HG03135 (cell line): ENCODE measurements around the gene MBOAT7.
"Not testable (repeated sequence)": the region's sequence is repeated elsewhere in the genome, so short reads cannot be mapped to it uniquely, and the experiment has no call there.

Experiments
- ATAC-seq: cut with Tn5 transposase; IDR thresholded peaks from one replicate; pipeline ENCODE4 v1.9.1; 2021; ENCODE audit warnings: mild to moderate bottlenecking, moderate library complexity; ENCODE audit not compliant: unreplicated experiment

Gene MBOAT7

GRCh38 chr19:54209058-54209810 lies 19.9 kb upstream of the MBOAT7 start:
- ATAC-seq, result no peak

DNA sequence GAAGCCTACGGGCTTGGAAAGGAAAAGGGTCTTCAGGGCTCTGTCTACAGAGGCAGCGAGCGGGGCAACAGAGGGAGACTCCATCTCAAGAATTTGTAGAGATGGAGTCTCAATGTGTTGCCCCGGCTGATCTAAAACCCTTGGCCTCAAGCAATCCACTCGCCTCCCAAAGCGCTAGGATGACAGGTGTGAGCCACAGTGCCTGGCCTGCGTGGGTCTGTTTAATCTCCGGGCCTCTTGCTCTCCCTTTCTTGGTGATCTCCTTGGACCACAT lies 19.3 kb upstream of the MBOAT7 start:
- no peak for ATAC-seq

DNA sequence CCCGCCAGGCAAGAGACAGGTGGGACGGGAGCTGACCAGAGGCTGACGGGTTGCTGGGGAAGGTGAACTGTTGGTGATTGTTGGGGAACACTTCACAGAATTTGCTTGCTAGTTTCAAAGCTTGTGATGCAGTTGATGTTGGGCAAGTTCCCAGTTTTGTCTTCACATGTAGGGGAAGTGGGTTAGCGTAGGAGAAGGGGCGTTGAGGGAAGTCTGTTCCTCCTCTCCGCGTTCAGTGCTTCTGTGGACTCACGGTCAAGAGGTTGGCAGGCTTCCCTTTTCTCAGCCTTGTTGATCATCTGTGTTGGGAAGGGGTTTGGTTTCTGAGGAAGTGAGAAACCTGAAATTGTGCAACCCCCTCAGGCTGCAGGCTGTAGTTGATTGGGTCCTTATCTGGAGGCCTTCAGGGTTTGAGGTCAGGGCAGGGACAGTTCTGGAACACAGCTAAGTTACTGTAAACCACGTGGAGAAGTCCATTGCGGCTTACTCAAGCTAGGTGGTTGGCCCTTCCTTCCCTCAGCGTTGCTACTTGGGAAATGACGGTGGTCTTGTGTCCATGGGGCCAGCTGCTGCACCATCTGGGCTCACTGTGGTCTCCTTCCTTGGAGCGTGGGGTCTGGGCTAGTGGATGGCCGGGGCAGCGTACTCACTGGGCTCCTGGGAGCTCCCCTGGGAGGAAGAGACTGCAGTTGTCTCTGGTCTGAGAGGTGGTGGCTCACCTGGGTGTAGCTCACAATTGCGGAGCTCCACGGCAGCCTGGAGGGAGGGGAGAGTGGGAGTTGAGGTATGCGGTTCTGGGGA lies 18.8 kb upstream of the MBOAT7 start:
- ATAC-seq, result no peak

GRCh38 chr19:54207676-54207982 lies 18.2 kb upstream of the MBOAT7 start:
- no peak for ATAC-seq

GRCh38 chr19:54207193-54207592 lies 17.8 kb upstream of the MBOAT7 start:
- not testable (repeated sequence) for ATAC-seq

- ATAC-seq, result no peak
These were observed 17.4 kb upstream of the MBOAT7 start for GRCh38 chr19:54206831-54207177.

DNA sequence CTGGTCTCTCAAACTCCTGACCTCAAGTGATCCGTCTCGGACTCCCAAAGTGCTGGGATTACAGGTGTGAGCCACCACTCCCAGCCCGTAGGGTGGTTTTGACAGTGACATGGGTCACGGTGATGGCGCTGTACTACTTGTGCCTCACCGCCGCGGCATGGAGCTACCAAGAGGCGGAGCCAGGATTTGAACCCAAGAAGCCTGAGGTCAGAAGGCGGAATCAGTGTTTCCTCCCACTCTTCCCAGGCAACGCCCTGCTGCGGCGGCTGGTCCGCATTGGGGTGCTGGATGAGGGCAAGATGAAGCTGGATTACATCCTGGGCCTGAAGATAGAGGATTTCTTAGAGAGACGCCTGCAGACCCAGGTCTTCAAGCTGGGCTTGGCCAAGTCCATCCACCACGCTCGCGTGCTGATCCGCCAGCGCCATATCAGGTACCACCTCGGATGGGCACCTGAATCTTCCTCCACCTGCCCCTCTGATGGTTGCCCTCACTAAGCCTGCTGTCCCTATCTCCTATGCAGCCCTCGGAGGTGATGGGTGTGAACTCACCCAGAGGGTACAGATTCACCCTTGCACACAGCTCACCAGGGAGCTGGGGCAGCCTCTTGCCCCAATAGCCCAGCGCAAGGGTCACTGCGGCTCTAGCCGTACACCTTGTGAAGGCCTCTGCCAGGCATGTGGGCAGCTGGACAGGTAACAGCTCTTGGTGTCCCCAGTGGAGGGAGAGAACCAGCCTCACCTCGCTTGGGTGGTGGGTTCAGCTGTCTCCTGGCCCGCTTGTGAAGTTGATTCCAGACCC lies 16.9 kb upstream of the MBOAT7 start:
- no peak for ATAC-seq

DNA sequence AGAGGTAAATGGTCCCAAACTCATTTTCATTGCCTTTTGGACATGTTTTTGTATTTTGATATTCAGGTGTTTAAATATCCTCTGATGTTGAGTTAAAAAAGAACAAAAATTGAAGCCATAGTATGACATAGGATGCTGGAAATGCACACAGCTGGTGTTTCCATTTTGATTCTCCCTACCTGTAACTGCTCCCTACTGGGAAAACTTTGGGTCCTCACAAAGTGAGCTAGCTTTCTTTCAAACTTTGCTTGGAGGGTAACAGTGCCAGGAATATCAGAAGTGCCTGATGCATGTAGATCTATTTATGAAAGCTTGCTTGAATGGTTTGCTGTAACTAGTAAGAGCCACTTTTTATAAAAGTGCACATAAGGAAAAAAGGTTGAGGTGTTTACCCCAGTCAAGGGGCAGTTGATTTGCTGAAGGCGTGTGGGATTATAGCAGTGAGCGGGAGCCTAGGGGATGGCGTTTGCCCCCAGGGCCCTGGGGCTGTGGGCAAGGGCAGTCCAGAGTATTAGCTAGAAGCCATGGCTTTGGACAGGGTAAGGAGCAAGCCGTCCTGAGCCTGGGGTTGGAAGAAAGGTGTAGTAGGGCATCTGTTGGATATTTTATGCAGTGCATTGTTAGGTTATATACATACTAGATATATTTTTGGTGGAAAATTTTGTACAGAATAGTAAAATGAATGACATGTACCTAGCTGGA lies 15.5 kb upstream of the MBOAT7 start:
- no peak for ATAC-seq

DNA sequence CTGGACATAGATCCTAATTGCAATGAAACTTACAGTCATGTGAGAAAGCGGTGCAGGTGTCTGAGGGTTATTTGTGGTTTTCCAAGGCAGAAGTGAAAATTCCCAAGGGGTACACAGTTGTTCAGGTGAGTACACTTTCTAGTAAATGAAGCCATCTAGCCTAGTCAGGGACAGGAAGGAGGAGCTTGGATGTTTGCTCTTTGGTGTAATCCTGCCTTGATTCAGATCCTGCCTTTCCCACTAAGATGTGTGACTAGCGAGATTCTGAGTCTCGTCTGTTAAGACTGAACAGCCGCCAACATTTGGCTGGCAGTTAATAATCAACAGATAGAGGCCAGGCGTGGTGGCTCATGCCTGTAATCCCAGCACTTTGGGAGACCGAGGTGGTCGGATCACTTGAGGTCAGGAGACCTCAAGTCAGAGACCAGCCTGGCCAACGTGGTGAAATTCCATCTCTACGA lies 13.8 kb upstream of the MBOAT7 start:
- no peak for ATAC-seq

DNA sequence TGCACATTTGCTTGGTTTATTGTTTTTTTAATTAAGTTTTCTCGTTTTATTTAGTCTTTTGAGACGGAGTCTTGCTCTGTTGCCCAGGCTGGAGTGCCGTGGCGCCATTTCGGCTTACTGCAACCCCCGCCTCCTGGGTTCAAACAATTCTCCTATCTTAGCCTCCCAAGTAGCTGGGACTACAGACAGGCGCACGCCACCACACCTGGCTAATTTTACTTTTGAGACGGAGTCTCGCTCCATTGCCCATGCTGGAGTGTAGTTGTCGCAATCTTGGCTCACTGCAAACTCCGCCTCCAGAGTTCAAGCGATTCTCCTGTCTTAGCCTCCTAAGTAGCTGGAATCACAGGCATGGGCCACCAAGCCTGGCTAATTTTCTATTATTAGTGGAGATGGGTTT lies 12.6 kb upstream of the MBOAT7 start:
- ATAC-seq, result no peak

DNA sequence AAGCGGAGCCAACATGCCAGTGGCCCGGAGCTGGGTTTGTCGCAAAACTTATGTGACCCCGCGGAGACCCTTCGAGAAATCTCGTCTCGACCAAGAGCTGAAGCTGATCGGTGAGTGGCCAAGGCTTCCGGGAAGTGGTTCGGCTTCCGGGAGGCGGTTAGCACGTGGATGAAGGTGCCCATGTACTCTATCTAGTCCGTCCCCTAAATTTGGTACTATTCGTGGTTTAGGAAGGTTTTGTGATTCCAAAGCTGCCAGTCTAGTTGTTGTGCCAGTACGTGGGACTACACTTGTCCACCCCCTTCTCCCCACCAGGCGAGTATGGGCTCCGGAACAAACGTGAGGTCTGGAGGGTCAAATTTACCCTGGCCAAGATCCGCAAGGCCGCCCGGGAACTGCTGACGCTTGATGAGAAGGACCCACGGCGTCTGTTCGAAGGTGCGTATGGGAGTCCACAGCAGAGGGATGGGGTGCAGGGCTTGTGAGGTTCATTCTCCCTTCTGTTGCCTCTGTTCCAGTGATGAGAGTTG lies 11.9 kb upstream of the MBOAT7 start:
- ATAC-seq, result no peak

- no peak for ATAC-seq
These were observed 10.0 kb upstream of the MBOAT7 start for GRCh38 chr19:54199401-54199800.

DNA sequence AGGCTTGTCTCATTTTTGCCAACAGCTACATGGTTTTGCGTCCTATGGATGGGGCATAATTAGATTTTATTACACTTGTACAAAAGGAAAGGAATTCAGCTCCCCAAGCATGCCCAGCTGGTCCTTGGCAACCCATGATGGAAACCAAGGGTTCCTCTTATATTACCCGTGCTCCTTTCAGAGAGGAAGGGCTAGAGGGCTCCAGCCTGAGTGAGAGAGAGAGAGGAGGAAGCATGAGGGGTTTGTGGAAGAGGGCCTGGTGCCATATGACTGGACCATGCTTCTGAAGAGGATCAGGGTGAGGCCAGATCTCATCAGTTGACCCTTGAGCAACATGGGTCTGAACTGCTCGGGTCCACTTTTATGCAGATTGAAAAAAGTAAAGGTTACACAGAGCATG lies 7.7 kb upstream of the MBOAT7 start:
- ATAC-seq, result no peak

GRCh38 chr19:54196536-54196935 lies 7.2 kb upstream of the MBOAT7 start:
- ATAC-seq, result no peak

GRCh38 chr19:54194463-54194862 lies 5.1 kb upstream of the MBOAT7 start:
- ATAC-seq, result not testable (repeated sequence)

DNA sequence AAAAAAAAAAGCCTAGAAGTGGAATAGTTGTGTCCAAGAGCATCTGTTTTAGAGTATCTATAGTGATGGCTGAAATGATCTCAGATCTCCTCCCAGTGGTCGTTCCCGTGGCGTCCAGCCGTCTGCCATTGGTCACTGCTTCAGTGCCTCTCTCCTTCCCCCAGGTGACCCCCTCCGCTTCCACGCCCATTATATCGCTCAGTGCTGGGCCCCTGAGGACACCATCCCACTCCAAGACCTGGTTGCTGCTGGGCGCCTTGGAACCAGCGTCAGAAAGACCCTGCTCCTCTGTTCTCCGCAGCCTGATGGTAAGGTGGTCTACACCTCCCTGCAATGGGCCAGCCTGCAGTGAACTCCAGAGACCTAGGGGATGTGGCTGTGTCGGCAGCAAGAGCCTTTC lies 3.6 kb upstream of the MBOAT7 start:
- ATAC-seq, result no peak

DNA sequence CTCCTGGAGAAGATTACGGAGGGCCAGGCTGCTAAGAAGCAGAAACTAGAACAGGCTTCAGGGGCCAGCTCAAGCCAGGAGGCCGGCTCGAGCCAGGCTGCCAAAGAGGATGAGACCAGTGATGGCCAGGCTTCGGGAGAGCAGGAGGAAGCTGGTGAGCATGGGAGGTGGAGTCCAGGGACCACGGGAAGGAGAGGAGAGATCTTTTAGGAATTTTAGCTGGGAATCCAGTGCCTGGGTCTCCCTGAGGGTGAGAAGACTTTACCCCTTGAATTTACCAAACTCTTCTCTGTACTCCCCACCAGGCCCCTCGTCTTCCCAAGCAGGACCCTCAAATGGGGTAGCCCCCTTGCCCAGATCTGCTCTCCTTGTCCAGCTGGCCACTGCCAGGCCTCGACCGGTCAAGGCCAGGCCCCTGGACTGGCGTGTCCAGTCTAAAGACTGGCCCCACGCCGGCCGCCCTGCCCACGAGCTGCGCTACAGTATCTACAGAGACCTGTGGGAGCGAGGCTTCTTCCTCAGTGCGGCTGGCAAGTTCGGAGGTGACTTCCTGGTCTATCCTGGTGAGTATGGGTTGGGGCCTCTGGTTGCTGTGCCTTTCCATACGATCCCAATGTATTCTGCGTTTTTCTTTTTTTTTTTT lies 2.6 kb upstream of the MBOAT7 start:
- no peak for ATAC-seq

GRCh38 chr19:54191011-54191810 lies 1.8 kb upstream of the MBOAT7 start, which contains the start of gene TSEN34:
Gene TSEN34, plus strand, starts transcription at chr19:54191308. Its CDS starts 57 bp downstream, at chr19:54191365.
- peak; percentile 33 for ATAC-seq

- peak; percentile 49 for ATAC-seq
These were observed 1.2 kb upstream of the MBOAT7 start for GRCh38 chr19:54190503-54191010.
